AG04450 (cell line): Measurements from ENCODE around the gene VDAC1. TPM values are rescaled to one million over a fixed set of nuclear protein-coding genes. Genes with fewer than 3 reads are reported as not detected.

Experiments
- CTCF ChIA-PET: fragments of 300-600, 350-600 bp; formaldehyde crosslinking; extraction: SDS; loops from one replicate; lab custom pipeline; 2022; ENCODE audit warnings: antibody characterized with exemption, inconsistent platforms; lab: Charles Lee
- POLR2A ChIA-PET: fragments of 350-600 bp; formaldehyde crosslinking; extraction: SDS; loops from one replicate; lab custom pipeline; 2021; ENCODE audit warnings: antibody characterized with exemption, inconsistent platforms; lab: Yijun Ruan, JAX
- DNase-seq: peaks from one replicate; pipeline ENCODE4 v3.0.0-alpha.2; 2011; ENCODE audit warnings: low read depth, low spot score
- H3K27ac ChIP-seq: one replicate; pipeline ENCODE4 v1.5.1; 2012; ENCODE audit warnings: low read depth, low read length, control low read depth
- H3K27me3 ChIP-seq: one replicate; pipeline ENCODE4 v1.6.0; 2012; ENCODE audit warnings: low read length; ENCODE audit not compliant: control insufficient read depth, insufficient read depth
- H3K4me3 ChIP-seq: 2 replicates; pipeline ENCODE4 v1.5.1; 2011; ENCODE audit warnings: mild to moderate bottlenecking, low read depth, low read length, control low read depth
- H3K9me3 ChIP-seq: 2 replicates; pipeline ENCODE4 v1.5.1; 2012; ENCODE audit warnings: low read length; ENCODE audit not compliant: control insufficient read depth, insufficient read depth
- polyA plus RNA-seq: library from polyadenylated mRNA; depleted of rRNA; stranded (reverse); fragments of >200 nt; gene quantifications from 2 replicates; pipeline ENCODE4 v1.2.3, GENCODE V29; 2011
- TF ChIP-seq, protein P1 (sequence below): IDR thresholded peaks from 2 replicates; pipeline ENCODE4 v1.5.1; 2011; ENCODE audit warnings: low read depth, low read length, control low read depth, inconsistent platforms

VDAC1 gene
- polyA plus RNA-seq, 1 experiment: 262 TPM

DNA sequence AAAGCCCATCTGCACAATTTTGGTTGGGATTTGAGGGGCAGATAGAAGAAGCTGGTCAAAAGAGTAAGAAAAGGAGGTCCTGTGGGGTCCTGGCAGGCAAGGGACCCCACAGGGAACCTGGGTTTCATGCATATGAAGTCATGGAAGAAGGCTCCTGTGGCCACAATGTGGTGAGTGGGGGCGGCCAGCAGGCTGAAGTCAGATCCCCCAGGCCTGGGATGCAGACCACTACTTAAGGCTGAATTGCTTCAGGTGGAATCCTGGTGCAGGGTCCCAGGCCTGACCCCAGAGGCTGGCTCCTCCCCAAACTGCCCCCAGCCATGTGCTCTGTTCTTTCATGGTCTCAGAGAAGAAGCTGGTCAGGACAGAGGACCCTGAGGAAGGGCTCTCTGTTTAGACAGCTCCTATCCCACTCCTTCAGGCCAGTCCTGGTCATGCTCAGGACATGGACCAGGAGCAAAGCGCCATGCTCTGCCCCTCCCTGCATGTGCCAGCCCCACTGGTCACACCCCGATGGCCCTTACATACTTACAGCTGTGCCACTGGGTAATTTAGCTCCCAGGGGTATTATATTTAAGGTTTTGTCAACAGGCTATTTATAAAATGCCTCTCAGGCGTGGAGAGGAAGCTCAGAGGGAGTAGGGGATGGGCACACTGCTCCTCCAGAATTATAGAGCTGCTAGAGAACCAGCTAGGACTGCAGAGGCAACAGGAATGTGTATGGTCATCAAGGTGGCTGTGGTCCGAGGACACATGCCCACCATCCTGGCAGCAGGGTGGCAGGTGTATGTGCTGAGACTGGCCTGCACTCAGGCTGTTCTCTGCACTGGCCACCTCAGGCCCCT is 69.7 kb downstream of the VDAC1 start:
- CTCF ChIA-PET: no interaction called here
- H3K9me3 ChIP-seq: peaks cover 12% of the 10 kb centered on the region
- DNase-seq: no peak
- H3K27me3 ChIP-seq: peaks cover 17% of the 10 kb centered on the region
- H3K4me3 ChIP-seq: no peak overlapping the region
- TF ChIP-seq, protein P1, sequence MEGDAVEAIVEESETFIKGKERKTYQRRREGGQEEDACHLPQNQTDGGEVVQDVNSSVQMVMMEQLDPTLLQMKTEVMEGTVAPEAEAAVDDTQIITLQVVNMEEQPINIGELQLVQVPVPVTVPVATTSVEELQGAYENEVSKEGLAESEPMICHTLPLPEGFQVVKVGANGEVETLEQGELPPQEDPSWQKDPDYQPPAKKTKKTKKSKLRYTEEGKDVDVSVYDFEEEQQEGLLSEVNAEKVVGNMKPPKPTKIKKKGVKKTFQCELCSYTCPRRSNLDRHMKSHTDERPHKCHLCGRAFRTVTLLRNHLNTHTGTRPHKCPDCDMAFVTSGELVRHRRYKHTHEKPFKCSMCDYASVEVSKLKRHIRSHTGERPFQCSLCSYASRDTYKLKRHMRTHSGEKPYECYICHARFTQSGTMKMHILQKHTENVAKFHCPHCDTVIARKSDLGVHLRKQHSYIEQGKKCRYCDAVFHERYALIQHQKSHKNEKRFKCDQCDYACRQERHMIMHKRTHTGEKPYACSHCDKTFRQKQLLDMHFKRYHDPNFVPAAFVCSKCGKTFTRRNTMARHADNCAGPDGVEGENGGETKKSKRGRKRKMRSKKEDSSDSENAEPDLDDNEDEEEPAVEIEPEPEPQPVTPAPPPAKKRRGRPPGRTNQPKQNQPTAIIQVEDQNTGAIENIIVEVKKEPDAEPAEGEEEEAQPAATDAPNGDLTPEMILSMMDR: no peak
- H3K27ac ChIP-seq: no peak overlapping the region
- POLR2A ChIA-PET: no interaction called here

DNA sequence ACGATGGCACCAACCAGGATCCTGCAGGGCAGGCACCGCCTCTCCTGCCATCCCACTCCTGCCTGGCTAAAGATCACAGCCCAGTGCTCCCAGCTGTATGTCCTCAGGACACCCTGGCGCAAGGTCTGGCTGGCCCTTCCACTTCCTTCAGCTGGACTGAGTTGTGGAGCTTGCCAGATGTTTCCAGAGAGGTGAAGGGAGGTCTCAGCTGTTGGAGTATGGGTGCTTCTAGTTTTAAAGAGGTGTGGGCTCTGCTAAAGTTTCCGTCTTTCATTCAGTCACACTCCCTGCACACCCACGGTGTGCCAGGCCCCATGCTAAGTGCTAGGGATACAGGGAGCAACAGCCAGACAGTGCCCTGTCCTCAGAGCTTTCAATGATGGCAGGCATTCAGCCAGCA is 70.5 kb downstream of the VDAC1 start:
- H3K27me3 ChIP-seq: peaks cover 17% of the 10 kb centered on the region
- H3K4me3 ChIP-seq: no peak overlapping the region
- TF ChIP-seq, protein P1: no peak
- no peak for DNase-seq
- ChIA-PET POLR2A (no interaction called here), CTCF (no interaction called here)
- peaks cover 12% of the 10 kb centered on the region for H3K9me3 ChIP-seq
- no peak overlapping the region for H3K27ac ChIP-seq

DNA sequence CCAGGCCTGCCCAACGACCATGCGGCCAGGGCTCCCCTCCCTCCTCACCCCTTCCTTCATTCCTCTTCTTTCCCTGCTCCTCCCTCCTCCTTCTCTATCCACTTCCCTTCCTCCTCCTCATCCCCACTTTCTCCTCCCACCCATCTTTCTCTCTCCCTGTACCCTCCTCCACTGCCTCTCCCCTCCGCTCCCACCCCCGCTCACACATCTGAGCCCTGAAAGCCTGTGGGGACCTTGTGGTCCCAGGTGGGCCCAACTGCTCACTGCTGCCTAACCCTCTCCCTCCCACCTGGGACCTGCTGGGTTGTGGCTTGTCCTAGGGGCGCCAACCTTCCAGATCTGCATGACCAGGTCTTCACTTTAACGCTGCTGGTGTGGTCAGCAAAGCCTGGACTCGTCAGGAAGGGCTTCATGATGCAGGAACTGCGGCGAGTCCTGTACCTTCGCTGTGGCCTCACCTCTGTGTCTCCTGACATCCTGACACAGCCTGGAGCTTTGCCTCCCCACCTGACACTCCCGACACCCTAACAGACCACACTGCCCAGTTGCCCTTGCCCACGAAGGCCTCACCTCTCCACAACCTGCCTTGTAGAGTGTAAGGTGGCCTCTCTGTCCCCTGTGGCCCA is 71.0 kb downstream of the VDAC1 start:
- ChIA-PET POLR2A (no interaction called here), CTCF (no interaction called here)
- TF ChIP-seq, protein P1: no peak
- H3K9me3 ChIP-seq: peaks cover 12% of the 10 kb centered on the region
- peaks cover 14% of the 10 kb centered on the region for H3K27me3 ChIP-seq
- no peak overlapping the region for H3K27ac ChIP-seq
- DNase-seq: no peak
- H3K4me3 ChIP-seq: no peak overlapping the region

DNA sequence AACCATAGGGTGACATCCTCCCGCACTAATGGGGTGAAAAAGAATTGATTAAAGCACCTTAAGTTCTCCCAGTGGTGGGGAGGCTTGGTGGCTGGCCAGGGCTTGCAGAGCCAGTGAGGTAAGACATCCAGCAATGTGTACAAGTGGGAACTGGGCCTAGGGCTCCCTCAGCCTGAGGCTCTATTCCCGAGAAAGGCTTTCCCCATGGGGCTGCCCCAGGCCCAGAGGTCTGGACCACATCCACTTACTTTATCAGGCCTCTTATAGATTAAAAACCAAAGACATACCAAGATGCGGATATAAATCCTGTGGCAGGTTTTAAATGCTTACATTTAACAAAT is 71.6 kb downstream of the VDAC1 start:
- Histone ChIP-seq H3K27ac (no peak overlapping the region), H3K27me3 (peaks cover 14% of the 10 kb centered on the region), H3K9me3 (peaks cover 12% of the 10 kb centered on the region), H3K4me3 (no peak overlapping the region)
- ChIA-PET CTCF (no interaction called here), POLR2A (no interaction called here)
- no peak for DNase-seq
- TF ChIP-seq, protein P1: no peak

DNA sequence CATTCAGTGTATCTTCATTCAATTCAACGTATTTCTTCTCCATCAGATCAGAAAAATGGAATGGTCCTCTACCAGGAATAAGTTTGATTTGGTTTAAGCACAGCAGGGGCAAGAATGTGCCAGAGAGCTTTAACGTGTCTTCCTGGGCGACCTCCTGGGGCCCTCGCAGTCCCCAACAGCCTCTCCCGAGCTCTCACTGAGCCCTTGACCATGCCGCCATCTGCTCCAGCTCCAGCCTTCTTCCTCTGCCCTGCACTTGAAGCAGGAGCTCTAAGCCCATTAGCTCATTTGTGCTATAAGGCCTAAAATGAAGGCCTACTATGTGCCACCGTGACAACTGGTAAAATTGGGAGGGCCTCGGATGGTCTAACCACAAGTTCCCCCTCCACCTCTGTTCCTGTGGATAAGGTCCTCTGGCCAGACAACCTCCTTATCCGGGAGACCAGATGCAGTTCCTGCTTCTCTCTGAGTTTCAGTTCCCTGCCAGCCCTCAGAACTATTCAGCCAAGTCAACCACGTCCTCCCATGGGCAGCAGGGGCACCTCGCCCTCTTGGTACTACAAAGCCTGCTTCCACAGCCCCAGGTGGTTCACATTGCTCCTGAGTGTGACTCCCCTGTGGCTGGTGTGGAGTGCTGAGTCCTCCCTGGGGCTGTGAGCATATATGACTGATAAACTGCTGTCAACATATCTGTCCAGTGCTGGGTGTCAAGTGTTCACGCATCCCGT is 72.2 kb downstream of the VDAC1 start:
- Histone ChIP-seq H3K4me3 (no peak overlapping the region), H3K9me3 (peaks cover 12% of the 10 kb centered on the region), H3K27ac (no peak overlapping the region), H3K27me3 (peaks cover 14% of the 10 kb centered on the region)
- DNase-seq: no peak
- ChIA-PET POLR2A (no interaction called here), CTCF (no interaction called here)
- TF ChIP-seq, protein P1: no peak
